Trophoblast cell (in vitro differentiated cells and primary cell): ENCODE measurements around the gene LRRC10.

Source experiments
- DNase-seq, 2 donors: peaks; one replicate each; pipeline ENCODE4 v3.0.0-alpha.2; 2016
- H2AFZ ChIP-seq: 2 replicates; pipeline ENCODE4 v1.6.1; 2013; ENCODE audit warnings: low read length, moderate library complexity, mild to moderate bottlenecking; ENCODE audit not compliant: insufficient read depth, poor library complexity
- H2AK5ac ChIP-seq: 2 replicates; pipeline ENCODE4 v1.6.1; 2013; ENCODE audit warnings: mild to moderate bottlenecking, low read length
- H2BK120ac ChIP-seq: 2 replicates; pipeline ENCODE4 v1.6.1; 2013; ENCODE audit warnings: low read length, mild to moderate bottlenecking, moderate library complexity; ENCODE audit not compliant: insufficient read depth, poor library complexity
- H2BK12ac ChIP-seq: 2 replicates; pipeline ENCODE4 v1.6.1; 2013; ENCODE audit warnings: mild to moderate bottlenecking, low read length, moderate library complexity
- H2BK5ac ChIP-seq: 2 replicates; pipeline ENCODE4 v1.6.1; 2013; ENCODE audit warnings: low read length, low read depth, moderate library complexity, mild to moderate bottlenecking; ENCODE audit not compliant: poor library complexity
- H3K14ac ChIP-seq: 2 replicates; pipeline ENCODE4 v1.6.1; 2013; ENCODE audit warnings: mild to moderate bottlenecking, low read length
- H3K18ac ChIP-seq: 2 replicates; pipeline ENCODE4 v1.6.1; 2013; ENCODE audit warnings: mild to moderate bottlenecking, low read length
- H3K23ac ChIP-seq: 2 replicates; pipeline ENCODE4 v1.6.1; 2013; ENCODE audit warnings: low read length
- H3K27ac ChIP-seq: 2 replicates; pipeline ENCODE4 v1.5.1; 2013; ENCODE audit warnings: low read depth, mild to moderate bottlenecking, inconsistent platforms, low read length, moderate library complexity
- H3K27me3 ChIP-seq: 2 replicates; pipeline ENCODE4 v1.6.1; 2013; ENCODE audit warnings: inconsistent platforms, mild to moderate bottlenecking, low read length, moderate library complexity; ENCODE audit not compliant: insufficient read depth
- H3K36me3 ChIP-seq, 2 experiments: 1 replicate in 1 of 2; 2 replicates in 1 of 2; pipeline ENCODE4 v1.6.1; 2013; ENCODE audit warnings: low read length in 2 of 2, mild to moderate bottlenecking in 2 of 2, moderate library complexity in 1 of 2; ENCODE audit not compliant: insufficient read depth in 2 of 2, control insufficient read depth in 1 of 2
- H3K4ac ChIP-seq: 2 replicates; pipeline ENCODE4 v1.6.1; 2013; ENCODE audit warnings: low read depth, mild to moderate bottlenecking, low read length, moderate library complexity
- H3K4me1 ChIP-seq, 2 experiments: 1 replicate in 1 of 2; 2 replicates in 1 of 2; pipeline ENCODE4 v1.6.1; 2013; ENCODE audit warnings: low read length in 2 of 2, mild to moderate bottlenecking in 2 of 2, moderate library complexity in 1 of 2; ENCODE audit not compliant: insufficient read depth in 2 of 2, control insufficient read depth in 1 of 2
- H3K4me2 ChIP-seq: 2 replicates; pipeline ENCODE4 v1.6.1; 2013; ENCODE audit warnings: inconsistent platforms, mild to moderate bottlenecking, low read length, moderate library complexity
- H3K4me3 ChIP-seq: 2 replicates; pipeline ENCODE4 v1.5.1; 2013; ENCODE audit warnings: mild to moderate bottlenecking, low read depth, low read length, inconsistent platforms
- H3K79me1 ChIP-seq: one replicate; pipeline ENCODE4 v1.6.1; 2013; ENCODE audit warnings: low read length
- H3K79me2 ChIP-seq: 2 replicates; pipeline ENCODE4 v1.6.1; 2013; ENCODE audit warnings: low read length, mild to moderate bottlenecking; ENCODE audit not compliant: control insufficient read depth, insufficient read depth, poor library complexity
- H3K9ac ChIP-seq: 2 replicates; pipeline ENCODE4 v1.6.1; 2013; ENCODE audit warnings: mild to moderate bottlenecking, low read length
- H3K9me3 ChIP-seq: 2 replicates; pipeline ENCODE4 v1.6.1; 2013; ENCODE audit warnings: low read depth, mild to moderate bottlenecking, control low read depth, inconsistent platforms, low read length; ENCODE audit not compliant: insufficient read depth
- H4K12ac ChIP-seq: 2 replicates; pipeline ENCODE4 v1.6.1; 2013; ENCODE audit warnings: low read depth, mild to moderate bottlenecking, low read length, moderate library complexity
- H4K8ac ChIP-seq: 2 replicates; pipeline ENCODE4 v1.6.1; 2013; ENCODE audit warnings: low read depth, mild to moderate bottlenecking, low read length, moderate library complexity
- H4K91ac ChIP-seq: one replicate; pipeline ENCODE4 v1.6.1; 2013; ENCODE audit warnings: low read depth, mild to moderate bottlenecking, low read length, moderate library complexity
- WGBS: extraction: QIAGEN DNeasy Blood & Tissue Kit; methylation state at CpG from one replicate; pipeline ENCODE4 v1.1.7; 2013; ENCODE audit warnings: missing lambda C conversion rate; ENCODE audit not compliant: insufficient read length, insufficient coverage; ENCODE audit errors: extremely low coverage; 5-methylcytosine and 5-hydroxymethylcytosine counted together

Gene LRRC10

DNA sequence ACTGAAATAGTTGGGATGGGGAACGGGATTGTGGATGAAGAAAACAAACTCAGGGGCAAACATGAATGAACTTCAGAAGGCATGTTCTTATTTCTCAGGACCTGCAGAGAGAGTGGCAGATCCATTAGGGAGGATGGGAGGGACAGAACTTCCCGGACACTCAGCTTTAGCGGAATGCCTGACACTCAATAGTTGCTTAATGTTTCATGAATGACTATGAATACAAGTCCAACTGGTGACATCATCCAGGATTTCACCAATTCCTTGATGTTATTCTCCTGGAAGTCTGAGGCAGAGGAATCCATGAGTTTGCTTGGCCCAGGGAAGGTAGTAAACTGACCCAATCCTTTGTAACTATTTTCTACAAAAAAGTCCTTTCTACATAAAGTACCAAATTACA, 37.8 kb upstream of the LRRC10 start:
- Histone ChIP-seq H2AFZ (no peak overlapping the region), H3K4me3 (no peak overlapping the region), H3K9ac (no peak overlapping the region), H3K4me2 (no peak overlapping the region), H2BK12ac (no peak overlapping the region), H3K36me3 (no peaks in the 10 kb centered on the region), H2BK5ac (no peak overlapping the region), H2BK120ac (no peak overlapping the region), H3K27ac (no peak overlapping the region), H3K18ac (no peak overlapping the region), H3K79me2 (no peaks in the 10 kb centered on the region), H3K79me1 (no peaks in the 10 kb centered on the region), H3K23ac (no peak overlapping the region), H4K8ac (no peak overlapping the region), H3K27me3 (no peaks in the 10 kb centered on the region), H4K12ac (no peak overlapping the region), H3K4me1 (no peaks in the 10 kb centered on the region), H4K91ac (no peak overlapping the region), H3K4ac (no peak overlapping the region), H3K14ac (no peak overlapping the region), H2AK5ac (no peak overlapping the region), H3K9me3 (no peaks in the 10 kb centered on the region)
- WGBS: no CpG with 5 or more reads among the region's 3 CpGs
- DNase-seq: peak; percentile 78 to 97

DNA sequence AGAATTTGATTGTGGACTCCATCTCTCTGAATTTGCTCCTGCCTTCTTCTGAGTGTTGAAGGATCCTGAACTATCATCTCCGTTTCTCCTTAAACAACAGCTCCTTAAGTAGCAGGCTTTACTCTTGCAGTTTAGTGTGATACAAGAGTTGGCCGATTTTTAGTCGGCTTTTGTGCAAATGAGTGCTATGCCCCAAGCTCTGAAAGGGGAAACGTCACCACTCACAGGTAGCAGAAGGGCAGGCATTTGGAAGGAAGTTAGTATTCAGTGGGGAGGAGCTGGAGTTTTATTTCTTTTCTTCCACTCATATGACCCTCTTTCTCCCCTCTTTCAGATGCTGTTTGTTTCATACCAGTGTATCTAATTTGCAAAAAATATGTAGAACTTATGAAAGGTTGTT, 36.5 kb upstream of the LRRC10 start:
- Histone ChIP-seq H3K4me3 (no peak overlapping the region), H2BK12ac (no peak overlapping the region), H2BK120ac (no peak overlapping the region), H3K14ac (no peak overlapping the region), H2BK5ac (no peak overlapping the region), H3K79me1 (no peaks in the 10 kb centered on the region), H2AFZ (no peak overlapping the region), H3K18ac (no peak overlapping the region), H3K4me1 (no peaks in the 10 kb centered on the region), H3K79me2 (no peaks in the 10 kb centered on the region), H3K27me3 (no peaks in the 10 kb centered on the region), H3K27ac (no peak overlapping the region), H3K9ac (no peak overlapping the region), H3K9me3 (no peaks in the 10 kb centered on the region), H3K36me3 (no peaks in the 10 kb centered on the region), H3K4ac (no peak overlapping the region), H4K91ac (no peak overlapping the region), H2AK5ac (no peak overlapping the region), H3K23ac (no peak overlapping the region), H4K8ac (no peak overlapping the region), H4K12ac (no peak overlapping the region), H3K4me2 (no peak overlapping the region)
- WGBS: no CpG with 5 or more reads among the region's 4 CpGs
- no peak for DNase-seq

DNA sequence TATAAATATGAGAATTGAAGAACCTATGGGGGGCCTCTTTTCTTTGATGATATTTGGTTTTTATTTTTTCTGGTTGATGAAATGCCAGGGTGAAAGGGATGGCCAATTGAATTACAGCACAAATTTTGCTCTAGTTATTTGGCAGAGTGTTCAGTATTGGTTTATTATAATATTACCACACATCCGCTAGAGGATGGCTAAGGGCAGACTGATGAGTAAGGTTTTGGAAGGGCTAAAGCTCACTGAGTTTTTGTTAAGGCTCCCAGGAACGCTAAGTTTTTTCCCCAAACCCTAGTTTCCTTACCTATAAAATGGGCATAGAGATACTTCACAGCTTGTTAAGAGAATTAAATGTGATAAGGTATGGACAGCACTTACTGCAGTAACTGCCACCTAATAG, 34.3 kb upstream of the LRRC10 start:
- Histone ChIP-seq H2AK5ac (no peak overlapping the region), H4K12ac (no peak overlapping the region), H2BK12ac (no peak overlapping the region), H3K79me1 (no peaks in the 10 kb centered on the region), H3K4me1 (no peaks in the 10 kb centered on the region), H4K8ac (no peak overlapping the region), H3K27me3 (no peaks in the 10 kb centered on the region), H3K79me2 (no peaks in the 10 kb centered on the region), H4K91ac (no peak overlapping the region), H3K14ac (no peak overlapping the region), H3K27ac (no peak overlapping the region), H3K9ac (no peak overlapping the region), H3K4ac (no peak overlapping the region), H2AFZ (no peak overlapping the region), H3K9me3 (no peaks in the 10 kb centered on the region), H3K4me3 (no peak overlapping the region), H3K36me3 (no peaks in the 10 kb centered on the region), H3K4me2 (no peak overlapping the region), H3K18ac (no peak overlapping the region), H2BK120ac (no peak overlapping the region), H3K23ac (no peak overlapping the region), H2BK5ac (no peak overlapping the region)
- DNase-seq: no peak
- WGBS: no CpG with 5 or more reads among the region's 2 CpGs

DNA sequence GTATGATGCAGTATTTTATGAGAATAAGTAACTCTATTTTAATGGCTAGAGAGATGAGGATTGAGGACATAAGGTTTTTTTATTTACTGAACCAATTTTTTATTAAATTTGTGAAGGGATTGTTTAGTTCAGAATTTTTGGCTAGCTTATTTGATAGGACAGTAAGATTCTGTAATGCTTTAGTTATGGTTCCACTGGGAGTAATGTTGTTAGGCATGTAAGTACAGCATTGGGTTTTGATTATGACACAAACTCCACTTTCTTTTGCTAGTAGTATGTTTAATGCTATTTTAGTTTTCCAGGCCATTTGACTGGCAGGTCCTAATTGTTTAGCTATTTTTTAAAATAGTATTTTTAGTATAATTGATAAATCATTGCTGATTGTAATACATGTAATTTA, 33.8 kb upstream of the LRRC10 start:
- Histone ChIP-seq H3K4me2 (no peak overlapping the region), H3K27me3 (no peaks in the 10 kb centered on the region), H2AFZ (no peak overlapping the region), H2BK120ac (no peak overlapping the region), H3K79me1 (no peaks in the 10 kb centered on the region), H2AK5ac (no peak overlapping the region), H3K9ac (no peak overlapping the region), H3K18ac (no peak overlapping the region), H3K27ac (no peak overlapping the region), H3K23ac (no peak overlapping the region), H3K36me3 (no peaks in the 10 kb centered on the region), H3K4me3 (no peak overlapping the region), H3K14ac (no peak overlapping the region), H3K4me1 (no peaks in the 10 kb centered on the region), H3K9me3 (no peaks in the 10 kb centered on the region), H2BK5ac (no peak overlapping the region), H3K79me2 (no peaks in the 10 kb centered on the region), H2BK12ac (no peak overlapping the region), H3K4ac (no peak overlapping the region), H4K91ac (no peak overlapping the region), H4K12ac (no peak overlapping the region), H4K8ac (no peak overlapping the region)
- no peak for DNase-seq

DNA sequence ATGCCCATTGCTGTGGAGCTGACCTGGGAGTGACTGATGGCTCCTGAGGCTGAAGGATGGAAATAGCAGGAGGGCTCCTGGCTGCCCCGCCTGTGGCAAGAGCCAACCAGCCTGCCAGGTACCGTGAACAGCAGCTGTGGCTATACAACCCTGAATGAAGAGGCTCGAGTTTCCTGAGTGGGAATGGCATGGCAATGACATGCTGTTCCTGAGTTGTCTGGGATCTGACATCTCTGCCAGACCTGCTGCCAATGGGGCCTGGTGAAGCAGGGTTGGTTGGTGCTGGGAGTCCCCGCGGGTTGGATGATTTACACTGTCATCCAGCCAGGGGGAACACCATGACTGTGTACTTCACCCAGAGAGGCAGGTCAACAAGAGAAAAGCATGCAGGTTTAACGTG, 31.8 kb upstream of the LRRC10 start:
- no peak overlapping the region for H2AK5ac ChIP-seq
- no peak overlapping the region for H4K12ac ChIP-seq
- H3K27ac ChIP-seq: no peak overlapping the region
- H2BK12ac ChIP-seq: no peak overlapping the region
- no peaks in the 10 kb centered on the region for H3K79me1 ChIP-seq
- H3K4me2 ChIP-seq: no peak overlapping the region
- DNase-seq: no peak
- no peak overlapping the region for H2BK5ac ChIP-seq
- H3K18ac ChIP-seq: no peak overlapping the region
- no peak overlapping the region for H2BK120ac ChIP-seq
- H3K9me3 ChIP-seq: no peaks in the 10 kb centered on the region
- WGBS: no CpG with 5 or more reads among the region's 6 CpGs
- H3K4me3 ChIP-seq: no peak overlapping the region
- H3K36me3 ChIP-seq: no peaks in the 10 kb centered on the region
- no peak overlapping the region for H2AFZ ChIP-seq
- H3K23ac ChIP-seq: no peak overlapping the region
- H4K8ac ChIP-seq: no peak overlapping the region
- H3K9ac ChIP-seq: no peak overlapping the region
- no peak overlapping the region for H3K4ac ChIP-seq
- no peaks in the 10 kb centered on the region for H3K79me2 ChIP-seq
- H4K91ac ChIP-seq: no peak overlapping the region
- H3K27me3 ChIP-seq: no peaks in the 10 kb centered on the region
- no peaks in the 10 kb centered on the region for H3K4me1 ChIP-seq
- no peak overlapping the region for H3K14ac ChIP-seq
